IPS-20b (cell line): ENCODE measurements around the gene NCCRP1.

Experiments
- H3K27ac ChIP-seq: one replicate; pipeline ENCODE4 v1.5.1; 2013; ENCODE audit warnings: low read length
- H3K27me3 ChIP-seq: 2 replicates; pipeline ENCODE4 v1.6.1; 2013; ENCODE audit warnings: mild to moderate bottlenecking, low read length, inconsistent platforms; ENCODE audit not compliant: insufficient read depth
- H3K36me3 ChIP-seq: 2 replicates; pipeline ENCODE4 v1.6.1; 2013; ENCODE audit warnings: low read depth, mild to moderate bottlenecking, inconsistent platforms, low read length, moderate library complexity; ENCODE audit not compliant: insufficient read depth
- H3K4me1 ChIP-seq: 2 replicates; pipeline ENCODE4 v1.6.1; 2013; ENCODE audit warnings: mild to moderate bottlenecking, control low read depth, inconsistent platforms, low read length, moderate library complexity; ENCODE audit not compliant: insufficient read depth
- H3K4me3 ChIP-seq: 2 replicates; pipeline ENCODE4 v1.5.1; 2013; ENCODE audit warnings: mild to moderate bottlenecking, low read length, inconsistent platforms
- H3K9ac ChIP-seq: 2 replicates; pipeline ENCODE4 v1.6.1; 2013; ENCODE audit warnings: low read depth, mild to moderate bottlenecking, inconsistent platforms, low read length, moderate library complexity
- H3K9me3 ChIP-seq: 2 replicates; pipeline ENCODE4 v1.6.1; 2013; ENCODE audit warnings: mild to moderate bottlenecking, low read depth, low read length, inconsistent platforms; ENCODE audit not compliant: insufficient read depth

NCCRP1 gene

GRCh38 chr19:39166571-39167391, 30.0 kb upstream of the NCCRP1 start:
- H3K27ac ChIP-seq = no peak overlapping the region

GRCh38 chr19:39167461-39168257, 29.1 kb upstream of the NCCRP1 start:
- peaks cover 17% of the 10 kb centered on the region for H3K36me3 ChIP-seq
- H3K4me3 ChIP-seq = no peak overlapping the region
- no peaks in the 10 kb centered on the region for H3K27me3 ChIP-seq
- H3K27ac ChIP-seq = no peak overlapping the region
- H3K9me3 ChIP-seq = no peaks in the 10 kb centered on the region
- no peaks in the 10 kb centered on the region; the same call in 1 of the 2 replicates for H3K4me1 ChIP-seq
- no peak overlapping the region for H3K9ac ChIP-seq

More at GRCh38 chr19:39166571-39167391, 30.0 kb upstream of the NCCRP1 start:
- Histone ChIP-seq H3K4me1 (no peaks in the 10 kb centered on the region; the same call in 1 of the 2 replicates), H3K36me3 (peaks cover 16% of the 10 kb centered on the region), H3K27me3 (no peaks in the 10 kb centered on the region), H3K9me3 (no peaks in the 10 kb centered on the region), H3K9ac (no peak overlapping the region), H3K4me3 (no peak overlapping the region)

GRCh38 chr19:39168258-39169142, 28.3 kb upstream of the NCCRP1 start:
- H3K27ac ChIP-seq = no peak overlapping the region
- no peak overlapping the region for H3K9ac ChIP-seq
- H3K4me1 ChIP-seq = no peaks in the 10 kb centered on the region; the same call in 1 of the 2 replicates
- no peak overlapping the region for H3K4me3 ChIP-seq
- H3K9me3 ChIP-seq = no peaks in the 10 kb centered on the region
- peaks cover 17% of the 10 kb centered on the region for H3K36me3 ChIP-seq
- H3K27me3 ChIP-seq = no peaks in the 10 kb centered on the region

- H3K4me1 ChIP-seq = no peaks in the 10 kb centered on the region; the same call in 1 of the 2 replicates
- no peaks in the 10 kb centered on the region for H3K9me3 ChIP-seq
- H3K36me3 ChIP-seq = peaks cover 17% of the 10 kb centered on the region
- H3K4me3 ChIP-seq = no peak overlapping the region
- no peak overlapping the region for H3K27ac ChIP-seq
- no peak overlapping the region for H3K9ac ChIP-seq
- no peaks in the 10 kb centered on the region for H3K27me3 ChIP-seq
These were observed 27.5 kb upstream of the NCCRP1 start for GRCh38 chr19:39169143-39169810.

GRCh38 chr19:39170386-39171231, 26.2 kb upstream of the NCCRP1 start:
- Histone ChIP-seq H3K27ac (no peak overlapping the region), H3K36me3 (peaks cover 19% of the 10 kb centered on the region), H3K9me3 (no peaks in the 10 kb centered on the region), H3K9ac (no peak overlapping the region), H3K4me1 (no peaks in the 10 kb centered on the region; the same call in 1 of the 2 replicates), H3K27me3 (no peaks in the 10 kb centered on the region), H3K4me3 (no peak overlapping the region)

- Histone ChIP-seq H3K4me3 (no peak overlapping the region), H3K27me3 (no peaks in the 10 kb centered on the region), H3K9me3 (no peaks in the 10 kb centered on the region), H3K4me1 (no peaks in the 10 kb centered on the region; the same call in 1 of the 2 replicates), H3K36me3 (peaks cover 30% of the 10 kb centered on the region), H3K27ac (no peak overlapping the region), H3K9ac (no peak overlapping the region; the same call in 1 of the 2 replicates)
These were observed 25.0 kb upstream of the NCCRP1 start for GRCh38 chr19:39171479-39172465.

GRCh38 chr19:39172700-39173501, 23.9 kb upstream of the NCCRP1 start:
- no peak overlapping the region for H3K4me3 ChIP-seq
- no peaks in the 10 kb centered on the region for H3K4me1 ChIP-seq
- H3K9ac ChIP-seq = no peak overlapping the region
- H3K27me3 ChIP-seq = no peaks in the 10 kb centered on the region
- no peak overlapping the region for H3K27ac ChIP-seq
- peaks cover 39% of the 10 kb centered on the region for H3K36me3 ChIP-seq
- H3K9me3 ChIP-seq = no peaks in the 10 kb centered on the region

- H3K27me3 ChIP-seq = no peaks in the 10 kb centered on the region
- H3K9ac ChIP-seq = no peak overlapping the region
- H3K4me3 ChIP-seq = no peak overlapping the region
- H3K4me1 ChIP-seq = no peaks in the 10 kb centered on the region
- H3K27ac ChIP-seq = no peak overlapping the region
- peaks cover 43% of the 10 kb centered on the region for H3K36me3 ChIP-seq
- H3K9me3 ChIP-seq = no peaks in the 10 kb centered on the region
These were observed 23.2 kb upstream of the NCCRP1 start for GRCh38 chr19:39173502-39173991.

- H3K4me1 ChIP-seq = no peaks in the 10 kb centered on the region
- no peaks in the 10 kb centered on the region for H3K27me3 ChIP-seq
- no peak overlapping the region for H3K27ac ChIP-seq
- peaks cover 43% of the 10 kb centered on the region for H3K36me3 ChIP-seq
- no peaks in the 10 kb centered on the region for H3K9me3 ChIP-seq
- H3K4me3 ChIP-seq = no peak overlapping the region
- H3K9ac ChIP-seq = no peak overlapping the region
These were observed 22.6 kb upstream of the NCCRP1 start for GRCh38 chr19:39174142-39174541.
